Ovary (tissue), 9 donors: ENCODE measurements around the gene NMT2. TPM values are rescaled to one million over a fixed set of nuclear protein-coding genes. Genes with fewer than 3 reads are reported as not detected.

Experiments used
- DNase-seq, 5 donors: peaks; one replicate each; pipeline ENCODE4 v3.0.0-alpha.2; 2019 to 2020
- H3K27ac ChIP-seq, 2 donors: fragments of 200-600 bp; one replicate each; pipeline versions ENCODE4 v1.5.1 to v1.8.0; 2019 to 2022
- H3K27me3 ChIP-seq: fragments of 200-600 bp; one replicate; pipeline ENCODE4 v1.8.0; 2022
- H3K36me3 ChIP-seq: fragments of 200-600 bp; sonication (generic); one replicate; pipeline ENCODE4 v1.5.1; 2019
- H3K4me1 ChIP-seq: one replicate; pipeline ENCODE4 v1.8.1; 2013; ENCODE audit warnings: mild to moderate bottlenecking, moderate library complexity; ENCODE audit not compliant: insufficient read depth
- H3K4me3 ChIP-seq: fragments of 200-600 bp; sonication (generic); one replicate; pipeline ENCODE4 v1.5.1; 2017
- H3K9me3 ChIP-seq, 2 donors: fragments of 200-600 bp in 1 of 2; sonication (generic) in 1 of 2; one replicate each; pipeline versions ENCODE4 v1.5.1 to v1.8.1; 2013 to 2019; ENCODE audit warnings: mild to moderate bottlenecking in 1 of 2, moderate library complexity in 1 of 2
- EP300 ChIP-seq: sonication (generic); formaldehyde crosslinking; IDR thresholded peaks from one replicate; pipeline ENCODE4 v1.6.1; 2017; ENCODE audit warnings: antibody characterized with exemption
- POLR2A ChIP-seq: fragments of 450-650 bp; IDR thresholded peaks from one replicate; pipeline ENCODE4 v1.6.1; 2017; ENCODE audit warnings: antibody characterized with exemption, mild to moderate bottlenecking, moderate library complexity
- WGBS, 3 donors: extraction: QIAGEN DNeasy Blood & Tissue Kit in 1 of 3; methylation state at CpG; one replicate each; pipeline versions ENCODE4 v1.1.5 to v1.1.7; 2013 to 2017; 5-methylcytosine and 5-hydroxymethylcytosine counted together
- intact Hi-C, 4 donors: fragments of 100-400 bp; cut with DNase I; formaldehyde crosslinking; loops; one replicate each; pipeline versions ENCODE4 v1.11.0 to v1.15.1; 2022 to 2023
- polyA plus RNA-seq, 2 donors: library from polyadenylated mRNA; stranded (reverse); fragments of 200-250 nt in 1 of 2; fragments of 350-450 nt in 1 of 2; fragmentation: Illumina TruSeq in 1 of 2; extraction: RNeasy Lipid Tissue Mini Kit (QIAGEN cat#74804) in 1 of 2; gene quantifications; one replicate each; pipeline ENCODE4 v1.2.3, GENCODE V29; 2013 to 2014
- total RNA-seq, 7 donors: library from RNA; depleted of rRNA in 2 of 7; stranded (reverse); fragments of >200 nt in 2 of 7; fragmentation: NEBNext Ultra II Directional in 3 of 7; extraction: Animal tissue kit (Norgen Biotek cat#: 25700) in 3 of 7; gene quantifications; one replicate each; pipeline versions ENCODE4 v1.1.0 to v1.2.4, GENCODE V29; 2016 to 2023
- TF ChIP-seq, protein P1 (sequence below), 3 donors: fragments of 450-650 bp in 2 of 3; fragments of 200-600 bp in 1 of 3; IDR thresholded peaks; one replicate each; pipeline versions ENCODE4 v1.5.1 to v1.8.0; 2016 to 2022; ENCODE audit warnings: antibody characterized with exemption in 3 of 3, mild to moderate bottlenecking in 1 of 3
- donor health status: DM: no; HTN: no; CAD: no; lungs with moderate emphysema.
- donor health status: DM: no; HTN: no; CAD: no.
- donor health status: Bipolar disorder and iron deficiency.
- donor health status: DM: yes; HTN: yes; CAD: no.
- donor health status: DM: no; HTN: no; CAD: no.
- donor health status: DM: yes; HTN: yes; CAD: no.

The NMT2 gene
- total and polyA plus RNA-seq, 9 donors, result 11.5 to 30.3 (median 25.8) TPM

DNA sequence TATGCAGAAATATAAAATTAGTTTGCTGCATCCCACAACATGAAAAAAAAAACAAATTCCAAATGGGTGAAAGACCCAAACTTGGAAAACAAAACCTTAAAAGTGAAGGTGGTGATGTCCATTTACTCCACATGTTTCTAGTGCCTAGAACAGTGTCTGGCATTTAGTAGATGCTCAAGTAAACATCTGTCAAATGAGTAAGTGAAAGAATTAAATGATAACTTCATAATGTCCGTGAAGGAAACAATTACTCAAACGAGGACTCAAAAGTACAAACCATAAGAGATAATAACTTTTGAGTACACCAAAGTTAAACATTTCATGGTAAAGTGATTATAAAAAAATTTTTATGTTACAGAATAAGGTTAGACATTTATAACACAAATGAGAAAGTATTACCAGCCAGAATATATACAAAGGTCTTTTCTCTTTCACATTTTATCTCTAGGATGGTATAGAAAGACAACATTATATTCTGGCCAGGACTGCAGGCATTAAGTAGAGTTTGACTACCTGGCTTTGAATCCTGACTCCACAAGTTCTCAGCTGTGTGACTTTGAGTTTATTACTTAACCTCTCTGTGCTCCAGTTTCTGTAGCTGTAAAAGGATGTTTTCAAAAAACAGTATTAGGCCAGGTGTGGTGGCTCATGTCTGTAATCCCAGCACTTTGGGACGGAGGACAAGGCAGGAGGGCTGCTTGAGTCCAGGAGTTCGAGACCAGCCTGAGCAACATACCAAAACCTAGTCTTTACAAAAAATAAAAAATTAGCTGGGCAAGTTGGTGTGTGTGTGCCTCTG lies 20.7 kb downstream of the NMT2 start:
- intact Hi-C loops, result no loop called here
- no peak overlapping the region for H3K4me3 ChIP-seq
- no peaks in the 10 kb centered on the region for H3K27me3 ChIP-seq
- no peak overlapping the region for H3K27ac ChIP-seq
- no peak for TF ChIP-seq POLR2A
- TF ChIP-seq, protein P1, sequence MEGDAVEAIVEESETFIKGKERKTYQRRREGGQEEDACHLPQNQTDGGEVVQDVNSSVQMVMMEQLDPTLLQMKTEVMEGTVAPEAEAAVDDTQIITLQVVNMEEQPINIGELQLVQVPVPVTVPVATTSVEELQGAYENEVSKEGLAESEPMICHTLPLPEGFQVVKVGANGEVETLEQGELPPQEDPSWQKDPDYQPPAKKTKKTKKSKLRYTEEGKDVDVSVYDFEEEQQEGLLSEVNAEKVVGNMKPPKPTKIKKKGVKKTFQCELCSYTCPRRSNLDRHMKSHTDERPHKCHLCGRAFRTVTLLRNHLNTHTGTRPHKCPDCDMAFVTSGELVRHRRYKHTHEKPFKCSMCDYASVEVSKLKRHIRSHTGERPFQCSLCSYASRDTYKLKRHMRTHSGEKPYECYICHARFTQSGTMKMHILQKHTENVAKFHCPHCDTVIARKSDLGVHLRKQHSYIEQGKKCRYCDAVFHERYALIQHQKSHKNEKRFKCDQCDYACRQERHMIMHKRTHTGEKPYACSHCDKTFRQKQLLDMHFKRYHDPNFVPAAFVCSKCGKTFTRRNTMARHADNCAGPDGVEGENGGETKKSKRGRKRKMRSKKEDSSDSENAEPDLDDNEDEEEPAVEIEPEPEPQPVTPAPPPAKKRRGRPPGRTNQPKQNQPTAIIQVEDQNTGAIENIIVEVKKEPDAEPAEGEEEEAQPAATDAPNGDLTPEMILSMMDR (IDR thresholded peaks at IDR 0.05), result no peak
- TF ChIP-seq EP300, result no peak
- no peaks in the 10 kb centered on the region for H3K9me3 ChIP-seq
- peaks cover 2% of the 10 kb centered on the region for H3K4me1 ChIP-seq
- no peak for DNase-seq
- WGBS, 3 donors, result 82 to 88% (median 83%) methylated on average over 4 of the region's 4 CpGs
- no peaks in the 10 kb centered on the region for H3K36me3 ChIP-seq

DNA sequence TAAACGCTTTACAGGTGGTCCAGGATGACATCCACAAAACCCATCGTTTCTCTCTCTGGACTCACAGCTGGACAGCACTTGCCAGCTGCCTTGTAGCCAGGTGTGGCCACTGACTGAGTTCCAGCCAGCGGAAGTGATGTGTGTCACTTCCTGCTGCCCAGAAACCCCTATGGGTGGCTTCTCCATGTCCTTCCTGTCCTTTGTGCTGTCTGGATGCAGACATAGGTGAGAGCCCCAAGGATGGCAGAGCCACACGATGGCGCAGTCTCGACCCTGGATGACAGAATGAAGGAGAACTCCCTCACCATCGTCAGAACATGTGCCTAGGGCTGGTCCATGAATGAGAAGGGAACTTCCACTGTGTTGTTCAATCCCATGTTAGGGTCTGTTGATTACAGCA lies 22.1 kb downstream of the NMT2 start:
- TF ChIP-seq EP300 (no peak), POLR2A (no peak)
- TF ChIP-seq, protein P1 (IDR thresholded peaks at IDR 0.05), result no peak
- Histone ChIP-seq H3K9me3 (no peaks in the 10 kb centered on the region), H3K36me3 (no peaks in the 10 kb centered on the region), H3K27me3 (no peaks in the 10 kb centered on the region), H3K4me1 (peaks cover 2% of the 10 kb centered on the region), H3K4me3 (no peak overlapping the region), H3K27ac (no peak overlapping the region)
- 83 to 88% (median 84%) methylated on average over 7 of the region's 7 CpGs for WGBS, 3 donors
- no peak for DNase-seq
- intact Hi-C loops, result no loop called here

DNA sequence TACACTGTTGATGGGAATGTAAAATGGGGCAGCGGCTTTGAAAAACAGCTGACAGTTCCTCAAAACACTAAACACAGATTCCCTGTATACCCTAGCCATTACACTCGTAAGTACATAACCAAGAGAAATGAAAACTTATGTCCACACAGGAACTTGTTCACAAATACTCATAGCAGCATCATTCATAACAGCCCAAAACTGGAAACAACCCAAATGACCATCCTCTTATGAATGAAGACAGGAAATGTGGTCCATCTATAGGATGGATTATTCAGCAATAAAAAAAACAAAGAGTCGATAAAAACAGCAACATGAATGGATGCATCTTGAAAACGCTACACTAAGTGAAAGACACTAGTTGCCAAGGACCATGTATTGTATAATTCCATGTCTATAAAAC lies 23.7 kb downstream of the NMT2 start:
- H3K4me1 ChIP-seq, result peaks cover 2% of the 10 kb centered on the region
- intact Hi-C loops, result no loop called here
- H3K27ac ChIP-seq, result no peak overlapping the region
- DNase-seq, result no peak
- WGBS, 3 donors, result 93 to 94% (median 93%) methylated on average over 4 of the region's 4 CpGs
- no peak overlapping the region for H3K4me3 ChIP-seq
- no peaks in the 10 kb centered on the region for H3K9me3 ChIP-seq
- TF ChIP-seq POLR2A (no peak), EP300 (no peak)
- TF ChIP-seq, protein P1 (IDR thresholded peaks at IDR 0.05), result no peak
- H3K27me3 ChIP-seq, result no peaks in the 10 kb centered on the region
- H3K36me3 ChIP-seq, result no peaks in the 10 kb centered on the region

DNA sequence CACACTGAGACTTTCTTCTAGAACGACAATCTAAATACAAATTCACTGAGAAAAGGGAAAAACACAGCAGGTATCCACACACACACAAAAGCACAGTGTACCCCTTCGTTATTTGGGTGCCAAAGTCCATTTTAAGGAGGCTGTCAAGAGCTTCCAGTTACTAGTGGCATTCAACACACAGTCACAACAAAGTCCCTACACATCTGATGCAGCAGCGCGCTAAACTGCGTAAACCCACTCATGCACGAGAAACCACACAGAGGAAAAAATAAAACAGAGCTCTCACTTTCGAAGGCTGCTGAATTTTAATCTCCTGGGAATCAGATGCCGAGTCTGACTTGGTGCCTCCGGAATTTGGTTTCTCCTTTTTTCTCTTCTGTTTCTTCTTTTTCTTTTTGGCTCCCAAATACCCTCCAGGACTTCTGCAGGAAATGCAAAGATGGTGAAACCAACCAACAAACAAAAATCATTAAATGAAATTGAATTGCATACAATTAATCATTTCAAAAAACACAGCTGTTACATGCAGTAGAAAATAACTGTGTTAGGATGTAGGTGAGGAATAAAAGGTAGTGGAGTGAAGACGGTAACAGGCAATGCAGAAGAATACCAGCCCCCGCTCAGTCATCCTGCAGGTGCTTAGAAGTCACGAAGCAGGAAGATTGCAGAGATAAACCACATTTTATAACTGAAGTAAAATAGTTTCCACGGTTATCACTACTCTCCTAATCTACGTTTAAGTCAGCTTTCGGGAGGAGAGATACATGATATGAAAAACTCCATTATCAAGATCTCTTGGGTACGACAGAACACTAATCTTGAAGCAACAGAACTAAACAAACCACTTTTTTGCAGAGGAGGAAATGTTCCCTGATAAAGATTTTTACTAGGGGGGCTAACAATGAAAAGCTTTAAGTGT lies 27.1 kb downstream of the NMT2 start:
- H3K4me1 ChIP-seq, result no peaks in the 10 kb centered on the region
- intact Hi-C loops, result no loop called here
- WGBS, 3 donors, result 77 to 82% (median 80%) methylated on average over 16 of the region's 16 CpGs
- H3K27ac ChIP-seq, result no peak overlapping the region
- H3K27me3 ChIP-seq, result no peaks in the 10 kb centered on the region
- H3K4me3 ChIP-seq, result no peak overlapping the region
- TF ChIP-seq POLR2A (no peak), EP300 (no peak)
- TF ChIP-seq, protein P1 (IDR thresholded peaks at IDR 0.05), result no peak
- no peak for DNase-seq
- H3K36me3 ChIP-seq, result no peaks in the 10 kb centered on the region
- H3K9me3 ChIP-seq, result no peaks in the 10 kb centered on the region
